ENCODE data around the gene SEMA3E.

Gene SEMA3E

DNA sequence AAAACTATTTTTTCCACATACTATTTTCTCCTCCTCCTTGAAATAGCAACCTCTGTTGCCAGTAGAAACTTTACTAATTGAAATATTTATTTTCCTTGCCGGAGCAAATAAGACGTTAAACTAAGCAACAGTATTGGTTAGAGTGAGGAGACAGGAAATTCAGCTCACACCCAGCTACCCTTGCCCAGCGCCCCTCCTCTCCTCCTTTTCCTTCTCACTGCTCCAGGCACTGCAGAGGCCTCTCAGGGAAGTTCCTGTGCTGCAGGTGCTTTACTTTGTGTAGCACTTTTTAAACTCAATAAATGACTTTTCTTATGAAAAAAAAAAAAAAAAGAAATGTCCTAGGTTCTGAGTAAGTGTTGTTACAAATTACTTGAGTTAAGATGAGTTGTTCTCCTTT, 134.0 kb downstream of the SEMA3E start (continued):
- TF ChIP-seq, protein P1, sequence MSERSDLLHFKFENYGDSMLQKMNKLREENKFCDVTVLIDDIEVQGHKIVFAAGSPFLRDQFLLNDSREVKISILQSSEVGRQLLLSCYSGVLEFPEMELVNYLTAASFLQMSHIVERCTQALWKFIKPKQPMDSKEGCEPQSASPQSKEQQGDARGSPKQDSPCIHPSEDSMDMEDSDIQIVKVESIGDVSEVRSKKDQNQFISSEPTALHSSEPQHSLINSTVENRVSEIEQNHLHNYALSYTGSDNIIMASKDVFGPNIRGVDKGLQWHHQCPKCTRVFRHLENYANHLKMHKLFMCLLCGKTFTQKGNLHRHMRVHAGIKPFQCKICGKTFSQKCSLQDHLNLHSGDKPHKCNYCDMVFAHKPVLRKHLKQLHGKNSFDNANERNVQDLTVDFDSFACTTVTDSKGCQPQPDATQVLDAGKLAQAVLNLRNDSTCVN (tag by site-specific recombination; optimal IDR thresholded peaks at IDR 0.05): no peak
- no peak for TF ChIP-seq ZBTB21 (tag by site-specific recombination; IDR thresholded peaks at IDR 0.05)

DNA sequence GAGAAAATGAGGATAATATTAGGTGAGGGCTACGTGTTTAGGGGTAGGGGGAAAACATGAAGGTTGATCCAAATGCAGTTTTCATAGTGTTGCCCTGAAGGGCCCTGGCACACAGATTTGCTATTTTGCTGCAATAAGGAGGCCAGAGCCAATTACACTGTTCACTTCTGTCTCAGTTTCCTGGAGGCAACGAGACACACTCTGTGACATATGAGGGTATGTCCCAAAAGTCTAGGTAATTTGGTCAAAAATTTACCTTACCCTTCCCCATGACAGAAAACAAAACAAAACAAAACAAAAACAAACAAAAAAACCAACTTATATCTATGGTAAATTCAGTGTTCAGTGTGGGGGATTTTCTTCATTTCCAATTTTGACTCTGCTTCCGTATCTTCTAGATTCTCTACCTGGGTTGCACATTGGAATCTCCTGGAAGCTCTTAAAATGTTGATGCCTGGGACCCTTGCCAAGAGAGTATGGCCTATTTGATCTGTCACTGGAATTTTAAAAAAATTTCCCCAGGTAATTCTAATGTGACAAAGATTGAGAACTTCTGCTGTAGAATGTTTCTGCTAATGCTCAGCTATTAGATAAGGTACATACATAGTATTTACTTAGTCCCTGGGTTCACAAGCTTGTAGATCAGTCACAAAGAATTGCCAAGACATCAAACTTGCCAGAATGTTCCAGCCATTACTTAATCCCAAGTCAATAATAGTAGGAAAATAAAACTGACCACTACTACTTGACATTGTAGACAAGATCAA, 139.5 kb downstream of the SEMA3E start:
- POLR2A ChIA-PET: no interaction called here
- H3K4me3 ChIP-seq (ENCODE audit: low read depth, low read length): no peak overlapping the region
- peaks cover under 1% of the 10 kb centered on the region; the same call in 1 of the 2 replicates for H3K4me1 ChIP-seq (ENCODE audit: control insufficient read depth, insufficient read depth, low read length)
- no peak overlapping the region for H3K27ac ChIP-seq (ENCODE audit: extremely low read depth, low read depth, low read length)
- no peaks in the 10 kb centered on the region for H3K36me3 ChIP-seq (ENCODE audit: control insufficient read depth in 2 of 2, insufficient read depth in 1 of 2, low read length in 2 of 2)
- H3K9me3 ChIP-seq (ENCODE audit: control insufficient read depth, insufficient read depth, low read depth, low read length): no peaks in the 10 kb centered on the region
- no peak for TF ChIP-seq ZNF596 (tag by site-specific recombination; IDR thresholded peaks at IDR 0.05)
- TF ChIP-seq SCRT1 (tag by site-specific recombination; IDR thresholded peaks at IDR 0.05; ENCODE audit: borderline replicate concordance): no peak
- TF ChIP-seq SETDB1 (IDR thresholded peaks at IDR 0.05; ENCODE audit: insufficient read length, low read length): no peak
- no peak for TF ChIP-seq FEZF1 (tag by site-specific recombination; IDR thresholded peaks at IDR 0.05)
- TF ChIP-seq, protein P2, sequence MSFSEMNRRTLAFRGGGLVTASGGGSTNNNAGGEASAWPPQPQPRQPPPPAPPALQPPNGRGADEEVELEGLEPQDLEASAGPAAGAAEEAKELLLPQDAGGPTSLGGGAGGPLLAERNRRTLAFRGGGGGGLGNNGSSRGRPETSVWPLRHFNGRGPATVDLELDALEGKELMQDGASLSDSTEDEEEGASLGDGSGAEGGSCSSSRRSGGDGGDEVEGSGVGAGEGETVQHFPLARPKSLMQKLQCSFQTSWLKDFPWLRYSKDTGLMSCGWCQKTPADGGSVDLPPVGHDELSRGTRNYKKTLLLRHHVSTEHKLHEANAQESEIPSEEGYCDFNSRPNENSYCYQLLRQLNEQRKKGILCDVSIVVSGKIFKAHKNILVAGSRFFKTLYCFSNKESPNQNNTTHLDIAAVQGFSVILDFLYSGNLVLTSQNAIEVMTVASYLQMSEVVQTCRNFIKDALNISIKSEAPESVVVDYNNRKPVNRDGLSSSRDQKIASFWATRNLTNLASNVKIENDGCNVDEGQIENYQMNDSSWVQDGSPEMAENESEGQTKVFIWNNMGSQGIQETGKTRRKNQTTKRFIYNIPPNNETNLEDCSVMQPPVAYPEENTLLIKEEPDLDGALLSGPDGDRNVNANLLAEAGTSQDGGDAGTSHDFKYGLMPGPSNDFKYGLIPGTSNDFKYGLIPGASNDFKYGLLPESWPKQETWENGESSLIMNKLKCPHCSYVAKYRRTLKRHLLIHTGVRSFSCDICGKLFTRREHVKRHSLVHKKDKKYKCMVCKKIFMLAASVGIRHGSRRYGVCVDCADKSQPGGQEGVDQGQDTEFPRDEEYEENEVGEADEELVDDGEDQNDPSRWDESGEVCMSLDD (tag by site-specific recombination; IDR thresholded peaks at IDR 0.05): no peak
- no peak for TF ChIP-seq ZNF416 (tag by site-specific recombination; IDR thresholded peaks at IDR 0.05)
- TF ChIP-seq ZNF354C (tag by site-specific recombination; IDR thresholded peaks at IDR 0.05; ENCODE audit: borderline replicate concordance, low read depth): no peak
- TF ChIP-seq ZFP69B (tag by site-specific recombination; IDR thresholded peaks at IDR 0.05): no peak
- TF ChIP-seq HOXD13 (CRISPR knock-in tag; IDR thresholded peaks at IDR 0.05; ENCODE audit: borderline replicate concordance): no peak
- no peak for TF ChIP-seq SCRT2 (tag by site-specific recombination; IDR thresholded peaks at IDR 0.05)
- CTCF ChIA-PET: no interaction called here

DNA sequence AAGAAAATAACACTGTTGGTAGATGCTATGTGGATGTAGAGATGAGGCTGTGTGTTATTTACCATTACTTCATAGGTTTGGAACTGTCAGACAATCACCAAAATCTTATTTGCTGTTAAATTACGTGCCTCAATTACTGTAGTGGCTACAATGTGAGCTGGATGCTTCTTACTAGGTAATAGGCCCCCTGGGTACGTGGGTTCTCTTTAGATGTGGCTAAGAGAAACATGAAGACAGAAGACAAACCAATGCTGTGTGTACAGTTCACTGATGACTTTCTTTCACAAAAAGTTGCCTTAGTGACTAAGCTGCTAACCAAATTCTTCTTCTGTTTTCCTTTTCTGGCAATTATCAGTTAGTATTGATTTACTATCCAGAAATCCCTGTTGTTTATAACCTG, 144.6 kb downstream of the SEMA3E start:
- no peak overlapping the region for H3K27ac ChIP-seq (ENCODE audit: extremely low read depth, low read depth, low read length)
- no peaks in the 10 kb centered on the region for H3K36me3 ChIP-seq (ENCODE audit: control insufficient read depth in 2 of 2, insufficient read depth in 1 of 2, low read length in 2 of 2)
- ChIA-PET POLR2A (no interaction called here), CTCF (no interaction called here)
- peaks cover 5% of the 10 kb centered on the region; the same call in 1 of the 2 replicates for H3K4me1 ChIP-seq (ENCODE audit: control insufficient read depth, insufficient read depth, low read length)
- H3K4me3 ChIP-seq (ENCODE audit: low read depth, low read length): no peak overlapping the region
- H3K9me3 ChIP-seq (ENCODE audit: control insufficient read depth, insufficient read depth, low read depth, low read length): no peaks in the 10 kb centered on the region
- TF ChIP-seq ZFP69B (tag by site-specific recombination; IDR thresholded peaks at IDR 0.05) (no peak), ZNF138 (tag by site-specific recombination; IDR thresholded peaks at IDR 0.05; ENCODE audit: borderline replicate concordance) (no peak), ZNF362 (tag by site-specific recombination; IDR thresholded peaks at IDR 0.05) (no peak), ZNF560 (tag by site-specific recombination; IDR thresholded peaks at IDR 0.05; ENCODE audit: borderline replicate concordance) (no peak), ZNF600 (tag by site-specific recombination; IDR thresholded peaks at IDR 0.05) (no peak)
- TF ChIP-seq, protein P2 (tag by site-specific recombination; IDR thresholded peaks at IDR 0.05): no peak
- TF ChIP-seq, protein P3, sequence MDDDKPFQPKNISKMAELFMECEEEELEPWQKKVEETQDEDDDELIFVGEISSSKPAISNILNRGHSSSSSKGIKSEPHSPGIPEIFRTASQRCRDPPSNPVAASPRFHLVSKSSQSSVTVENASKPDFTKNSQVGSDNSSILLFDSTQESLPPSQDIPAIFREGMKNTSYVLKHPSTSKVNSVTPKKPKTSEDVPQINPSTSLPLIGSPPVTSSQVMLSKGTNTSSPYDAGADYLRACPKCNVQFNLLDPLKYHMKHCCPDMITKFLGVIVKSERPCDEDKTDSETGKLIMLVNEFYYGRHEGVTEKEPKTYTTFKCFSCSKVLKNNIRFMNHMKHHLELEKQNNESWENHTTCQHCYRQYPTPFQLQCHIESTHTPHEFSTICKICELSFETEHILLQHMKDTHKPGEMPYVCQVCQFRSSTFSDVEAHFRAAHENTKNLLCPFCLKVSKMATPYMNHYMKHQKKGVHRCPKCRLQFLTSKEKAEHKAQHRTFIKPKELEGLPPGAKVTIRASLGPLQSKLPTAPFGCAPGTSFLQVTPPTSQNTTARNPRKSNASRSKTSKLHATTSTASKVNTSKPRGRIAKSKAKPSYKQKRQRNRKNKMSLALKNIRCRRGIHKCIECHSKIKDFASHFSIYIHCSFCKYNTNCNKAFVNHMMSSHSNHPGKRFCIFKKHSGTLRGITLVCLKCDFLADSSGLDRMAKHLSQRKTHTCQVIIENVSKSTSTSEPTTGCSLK (tag by site-specific recombination; IDR thresholded peaks at IDR 0.05): no peak
- TF ChIP-seq, protein P4, sequence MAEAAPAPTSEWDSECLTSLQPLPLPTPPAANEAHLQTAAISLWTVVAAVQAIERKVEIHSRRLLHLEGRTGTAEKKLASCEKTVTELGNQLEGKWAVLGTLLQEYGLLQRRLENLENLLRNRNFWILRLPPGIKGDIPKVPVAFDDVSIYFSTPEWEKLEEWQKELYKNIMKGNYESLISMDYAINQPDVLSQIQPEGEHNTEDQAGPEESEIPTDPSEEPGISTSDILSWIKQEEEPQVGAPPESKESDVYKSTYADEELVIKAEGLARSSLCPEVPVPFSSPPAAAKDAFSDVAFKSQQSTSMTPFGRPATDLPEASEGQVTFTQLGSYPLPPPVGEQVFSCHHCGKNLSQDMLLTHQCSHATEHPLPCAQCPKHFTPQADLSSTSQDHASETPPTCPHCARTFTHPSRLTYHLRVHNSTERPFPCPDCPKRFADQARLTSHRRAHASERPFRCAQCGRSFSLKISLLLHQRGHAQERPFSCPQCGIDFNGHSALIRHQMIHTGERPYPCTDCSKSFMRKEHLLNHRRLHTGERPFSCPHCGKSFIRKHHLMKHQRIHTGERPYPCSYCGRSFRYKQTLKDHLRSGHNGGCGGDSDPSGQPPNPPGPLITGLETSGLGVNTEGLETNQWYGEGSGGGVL (tag by site-specific recombination; IDR thresholded peaks at IDR 0.05): no peak
